Daoy (cell line): ENCODE data around the gene CEP83. TPM values are rescaled to one million over a fixed set of nuclear protein-coding genes. Genes with fewer than 3 reads are reported as not detected.

Source experiments
- DNase-seq: peaks from one replicate; pipeline ENCODE4 v3.0.0-alpha.2; 2015; ENCODE audit warnings: low read depth
- total RNA-seq: library from RNA; depleted of rRNA; stranded (reverse); fragments of >200 nt; shearing (Covaris generic); gene quantifications from 2 replicates; pipeline ENCODE4 v1.2.3, GENCODE V29; 2014

The CEP83 gene
- total RNA-seq, 1 experiment from 2014 or later = 17.6 TPM

DNA sequence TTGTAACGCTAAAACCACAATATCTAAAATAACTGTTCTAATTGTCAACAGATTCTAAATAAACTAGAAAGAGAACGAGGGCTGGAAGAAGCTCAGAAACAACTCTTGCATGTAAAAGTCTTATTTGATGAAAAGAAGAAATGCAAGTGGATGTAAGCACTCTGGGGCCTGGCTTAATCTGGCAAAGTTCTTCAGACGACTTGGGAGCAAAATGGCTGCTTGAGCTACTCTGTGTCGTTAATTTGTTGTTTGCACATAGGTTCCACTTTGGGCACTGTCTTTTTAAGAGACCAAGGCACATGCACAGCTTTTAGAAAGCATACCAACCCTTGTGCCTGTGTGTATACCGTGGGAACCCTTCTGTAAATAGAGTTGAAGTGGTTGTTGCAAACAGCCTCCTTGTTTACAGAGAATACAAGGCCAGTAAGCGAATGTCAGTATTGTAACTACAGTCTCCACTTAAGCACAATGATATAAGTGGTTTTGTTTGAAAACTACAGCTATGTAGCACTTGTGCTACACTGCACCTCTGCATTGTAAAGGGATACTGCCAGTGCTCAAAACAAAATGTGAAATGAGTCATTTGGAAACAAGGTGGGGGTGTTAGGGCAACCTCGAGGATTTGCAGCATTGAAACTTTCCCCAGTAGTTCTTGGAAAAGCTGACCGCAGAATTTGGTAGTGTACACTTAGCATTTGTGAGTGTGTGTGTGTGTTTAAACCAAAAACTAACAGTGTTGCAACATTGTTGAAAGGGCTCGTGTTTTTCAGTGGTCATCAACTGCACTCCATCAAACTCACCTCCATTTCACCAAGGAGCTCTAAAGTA lies 154.3 kb downstream of the CEP83 start:
- no peak for DNase-seq

DNA sequence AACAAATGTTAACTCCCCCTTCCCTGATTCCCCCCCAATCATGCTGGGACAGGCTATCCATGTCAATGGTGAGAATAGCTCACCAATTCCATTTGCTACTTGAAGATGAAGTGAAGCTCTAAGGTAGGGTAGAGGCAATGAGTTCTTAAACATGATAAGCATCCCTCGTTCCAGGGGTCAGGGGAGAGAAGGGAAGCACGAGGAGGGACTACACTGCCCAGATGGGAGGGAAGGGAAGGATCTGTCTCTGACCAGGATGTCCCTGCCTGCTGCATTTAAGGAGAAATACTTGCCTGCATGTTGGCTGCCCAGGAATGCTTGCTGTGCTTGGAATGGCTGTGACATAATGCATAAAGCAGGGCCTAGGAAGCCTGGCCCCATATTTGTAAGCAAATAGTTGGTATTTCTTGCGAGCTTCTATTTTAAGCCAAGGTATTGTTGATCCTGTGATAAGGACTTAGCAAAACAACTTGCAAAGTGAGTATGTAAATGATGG lies 155.1 kb downstream of the CEP83 start:
- no peak for DNase-seq

- no peak for DNase-seq
Observed at GRCh38 chr12:94304012-94304411, 155.7 kb downstream of the CEP83 start.

GRCh38 chr12:94299846-94300245 lies 159.8 kb downstream of the CEP83 start:
- DNase-seq = no peak

GRCh38 chr12:94297876-94298505 lies 161.7 kb downstream of the CEP83 start:
- DNase-seq = no peak

DNA sequence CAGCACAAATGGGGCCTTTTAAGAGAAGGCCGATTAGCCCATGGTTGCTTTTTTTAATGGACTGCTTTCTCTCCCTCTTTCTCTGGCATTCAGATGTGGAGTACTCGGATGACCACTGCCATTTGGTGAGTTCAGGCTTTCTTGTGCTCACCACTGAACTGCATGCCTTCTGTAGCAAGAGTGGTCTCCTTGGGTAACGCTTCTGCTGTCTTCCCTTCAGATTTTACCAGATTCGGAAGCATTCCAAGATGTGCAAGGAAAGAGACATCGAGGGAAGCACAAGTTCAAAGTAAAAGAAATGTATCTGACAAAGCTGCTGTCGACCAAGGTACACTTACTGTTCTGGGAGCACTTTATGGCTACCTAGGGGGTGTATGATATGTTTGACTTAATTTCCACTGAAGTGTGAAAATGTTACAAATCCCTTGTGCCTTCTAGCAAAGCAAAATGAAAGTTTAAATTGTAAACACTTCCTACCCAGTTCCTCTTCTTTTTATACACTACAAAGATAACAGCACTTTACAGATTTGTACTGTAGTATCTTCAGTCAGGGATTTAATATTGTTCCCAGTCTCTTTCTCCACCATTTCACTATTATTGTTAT lies 162.5 kb downstream of the CEP83 start:
- DNase-seq = no peak

- no peak for DNase-seq
Observed at GRCh38 chr12:94290353-94290752, 169.3 kb downstream of the CEP83 start.

DNA sequence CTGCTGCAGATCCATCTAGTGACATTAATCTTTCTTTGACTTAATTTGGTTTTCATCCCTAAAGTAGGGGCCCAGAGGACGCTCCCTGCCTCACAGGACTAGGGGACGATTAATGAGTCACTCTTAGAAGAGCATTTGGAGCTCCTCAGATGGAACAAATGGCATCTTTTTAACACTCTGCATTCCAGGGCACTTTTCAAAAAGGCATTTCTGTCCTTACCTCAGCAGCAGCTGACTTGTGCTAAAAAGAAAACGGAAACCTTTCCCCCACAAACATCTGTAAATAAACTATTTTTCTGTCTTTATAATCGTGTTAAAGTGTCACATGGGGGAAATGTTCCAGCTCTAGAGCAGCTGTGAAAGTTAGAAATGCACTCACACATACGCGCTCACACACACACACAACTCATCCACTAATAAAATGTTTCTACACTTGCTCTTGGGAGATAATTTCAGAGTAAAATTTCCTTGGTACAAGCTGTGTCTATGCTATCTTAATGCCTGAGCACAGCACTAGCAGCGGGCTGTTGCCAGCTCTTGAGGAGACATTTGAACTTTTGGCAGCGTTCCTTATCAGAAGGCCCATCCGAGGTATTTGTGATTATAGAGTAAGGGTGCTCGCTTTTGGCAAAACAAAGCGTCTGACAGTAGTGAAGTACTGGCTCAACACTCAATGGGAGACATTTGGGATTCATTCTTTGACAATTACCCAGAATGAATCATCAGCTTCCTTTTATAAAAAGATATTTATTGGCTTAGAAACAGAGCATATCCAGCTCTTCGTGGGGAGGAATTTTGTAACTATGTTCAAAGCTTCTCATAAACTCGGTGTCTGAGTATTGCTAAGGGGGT lies 170.0 kb downstream of the CEP83 start:
- peak; percentile 63 for DNase-seq

GRCh38 chr12:94287245-94287628 lies 172.4 kb downstream of the CEP83 start:
- no peak for DNase-seq

DNA sequence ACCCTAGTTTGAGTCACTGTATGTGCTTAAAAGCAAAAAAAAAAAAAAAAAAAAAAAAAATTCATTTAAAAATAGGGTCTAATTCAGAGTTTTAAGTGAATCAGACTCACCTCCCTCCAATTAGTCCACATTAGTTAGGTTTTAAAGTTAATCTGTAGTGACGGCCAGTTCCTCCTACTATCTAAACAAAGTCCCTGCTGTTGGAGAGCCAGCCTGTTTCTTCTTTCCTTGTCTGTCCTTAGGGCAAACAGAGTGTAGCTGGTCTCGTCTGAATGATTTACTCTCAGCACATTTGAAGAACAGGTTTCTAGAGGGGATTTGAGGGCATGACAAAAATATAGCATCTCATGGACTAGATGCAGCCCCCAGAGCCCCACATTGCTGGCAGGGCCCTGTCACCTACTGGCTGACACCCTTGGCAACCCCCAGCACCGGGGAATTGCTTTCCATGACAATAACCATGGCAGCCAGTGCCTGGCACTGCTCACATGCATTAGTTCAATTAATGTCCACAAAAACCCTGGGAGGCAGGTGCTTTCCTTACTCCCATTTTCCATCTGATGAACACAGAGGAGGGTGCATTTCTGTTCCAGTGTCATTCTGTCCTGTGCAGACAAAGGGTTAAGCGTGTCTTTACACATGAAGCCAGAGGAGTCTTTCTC lies 173.0 kb downstream of the CEP83 start:
- DNase-seq = no peak

GRCh38 chr12:94285943-94286582 lies 173.6 kb downstream of the CEP83 start:
- DNase-seq = no peak

GRCh38 chr12:94284859-94285258 lies 174.8 kb downstream of the CEP83 start:
- no peak for DNase-seq

GRCh38 chr12:94284046-94284445 lies 175.6 kb downstream of the CEP83 start:
- no peak for DNase-seq

DNA sequence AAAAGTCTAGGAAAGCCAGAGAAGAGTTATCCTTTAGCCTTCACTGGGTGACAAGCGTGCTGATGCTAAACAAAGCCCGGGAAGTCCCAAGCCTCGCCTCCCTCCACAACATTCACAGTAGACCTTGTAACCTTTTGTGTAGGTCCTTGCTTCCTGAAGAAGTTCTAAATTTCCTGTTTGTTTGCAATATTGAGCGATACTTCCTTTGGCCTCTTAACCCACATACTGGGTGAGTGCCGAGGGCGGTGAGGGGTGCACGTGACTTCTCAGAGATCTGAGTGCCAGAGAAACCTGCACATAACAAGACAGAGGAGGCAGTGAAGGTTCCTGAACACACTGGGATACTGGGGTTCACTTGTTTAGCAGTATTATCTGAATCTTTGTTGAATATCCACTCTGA lies 177.0 kb downstream of the CEP83 start:
- DNase-seq = no peak

- no peak for DNase-seq
Observed at GRCh38 chr12:94280063-94280462, 179.6 kb downstream of the CEP83 start.

GRCh38 chr12:94277426-94278000 lies 182.2 kb downstream of the CEP83 start:
- DNase-seq = no peak

- no peak for DNase-seq
Observed at GRCh38 chr12:94276725-94277124, 182.9 kb downstream of the CEP83 start.

- DNase-seq = no peak
Observed at GRCh38 chr12:94273272-94273671, 186.4 kb downstream of the CEP83 start.

DNA sequence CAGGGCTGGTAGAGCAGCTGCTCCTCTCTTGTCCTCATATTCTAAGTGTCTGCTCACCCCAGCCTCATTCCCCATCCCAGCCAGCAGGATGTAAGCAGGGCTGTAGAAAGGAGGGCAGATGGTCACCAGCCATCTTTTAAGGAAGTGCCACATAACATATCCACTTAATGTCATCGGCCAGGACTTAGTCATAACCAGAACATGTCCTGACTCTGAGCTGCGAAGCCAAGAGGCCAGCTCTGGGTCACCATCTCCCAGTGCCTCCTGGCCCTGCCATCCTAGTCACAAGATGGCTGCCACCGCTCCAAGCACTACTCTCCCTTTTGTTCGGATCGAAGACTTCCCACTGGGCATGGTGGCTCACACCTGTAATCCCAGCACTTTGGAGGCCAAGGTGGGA lies 187.4 kb downstream of the CEP83 start:
- no peak for DNase-seq

GRCh38 chr12:94271351-94271750 lies 188.3 kb downstream of the CEP83 start:
- no peak for DNase-seq
